ENCODE results near the gene PTPRN2.

Gene PTPRN2

DNA sequence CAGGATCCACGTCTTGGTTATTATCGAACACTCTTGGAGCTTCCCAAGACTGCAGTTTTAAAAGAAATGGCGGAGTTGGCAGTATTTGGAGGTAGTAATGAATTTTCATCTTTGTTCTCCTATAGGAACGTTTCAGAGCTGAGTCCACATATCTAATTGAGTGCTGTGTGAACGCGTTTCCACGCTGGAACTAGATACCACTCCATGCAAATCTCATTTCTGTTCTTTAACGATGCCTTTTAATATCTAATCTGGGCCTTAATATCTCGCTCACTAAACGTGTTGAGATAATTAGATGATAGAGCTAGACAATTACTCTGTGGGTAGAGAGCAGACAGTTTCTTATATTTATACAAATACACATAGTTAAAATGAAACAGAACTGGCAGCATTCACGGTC lies 727.2 kb downstream of the PTPRN2 start:
- no peak overlapping the region for H3K4me3 ChIP-seq (ENCODE audit: low read depth, low read length)
- no peak for TF ChIP-seq CTCF (IDR thresholded peaks at IDR 0.05; ENCODE audit: low read depth, low read length)

- H3K4me3 ChIP-seq (ENCODE audit: low read depth, low read length): no peak overlapping the region
- no peak for TF ChIP-seq CTCF (IDR thresholded peaks at IDR 0.05; ENCODE audit: low read depth, low read length)
Observed at GRCh38 chr7:157859915-157860314, 727.7 kb downstream of the PTPRN2 start.

- no peak overlapping the region for H3K4me3 ChIP-seq (ENCODE audit: low read depth, low read length)
- no peak for TF ChIP-seq CTCF (IDR thresholded peaks at IDR 0.05; ENCODE audit: low read depth, low read length)
Observed at GRCh38 chr7:157857578-157858075, 730.0 kb downstream of the PTPRN2 start.

DNA sequence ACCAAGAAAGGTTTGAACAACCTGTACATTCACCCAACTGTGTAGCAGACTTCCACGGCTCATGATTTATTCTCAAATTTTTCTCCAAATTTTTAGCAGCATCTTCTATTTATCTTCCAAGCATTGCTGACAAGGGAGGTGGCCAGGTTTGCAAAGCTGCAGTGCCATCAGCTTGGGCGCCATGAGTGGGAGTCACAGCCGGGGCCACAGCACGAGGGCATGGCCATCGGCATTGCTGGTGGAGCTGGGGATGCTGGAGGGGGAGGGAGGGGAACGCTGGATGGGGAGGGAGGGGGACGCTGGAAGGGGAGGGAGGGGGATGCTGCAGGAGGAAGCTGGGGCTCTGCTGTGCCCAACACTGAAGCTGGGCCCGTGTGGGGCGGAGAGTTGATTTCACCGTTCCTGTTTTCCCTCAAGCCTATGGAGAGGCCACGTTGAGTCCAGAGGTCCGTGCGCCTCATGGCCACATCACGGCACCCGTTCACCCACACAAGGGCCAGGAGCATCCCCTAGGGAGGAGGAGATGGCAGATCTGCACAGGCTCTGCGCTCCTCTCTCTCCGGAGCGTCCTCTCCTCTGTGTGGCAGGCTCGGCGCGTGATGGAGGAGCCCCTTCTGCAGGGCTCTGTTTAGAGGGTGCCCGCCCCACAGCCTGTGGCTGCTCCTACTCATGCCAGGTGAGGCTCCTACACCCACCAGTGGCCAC lies 730.6 kb downstream of the PTPRN2 start:
- no peak overlapping the region for H3K4me3 ChIP-seq (ENCODE audit: low read depth, low read length)
- TF ChIP-seq CTCF (IDR thresholded peaks at IDR 0.05; ENCODE audit: low read depth, low read length): no peak

GRCh38 chr7:157855452-157856213 lies 732.0 kb downstream of the PTPRN2 start:
- no peak for TF ChIP-seq CTCF (IDR thresholded peaks at IDR 0.05; ENCODE audit: low read depth, low read length)
- H3K4me3 ChIP-seq (ENCODE audit: low read depth, low read length): no peak overlapping the region

GRCh38 chr7:157855016-157855415 lies 732.6 kb downstream of the PTPRN2 start:
- H3K4me3 ChIP-seq (ENCODE audit: low read depth, low read length): no peak overlapping the region
- TF ChIP-seq CTCF (IDR thresholded peaks at IDR 0.05; ENCODE audit: low read depth, low read length): no peak

All from WI38 (cell line).